ENCODE measurements around the gene LRRC25. TPM values are rescaled to one million over a fixed set of nuclear protein-coding genes. Genes with fewer than 3 reads are reported as not detected.
"Not testable (repeated sequence)": the region's sequence is repeated elsewhere in the genome, so short reads cannot be mapped to it uniquely, and the experiment has no call there.

LRRC25 gene
- total and polyA plus RNA-seq, 10 of the 15 experiments (the other 5 are each of a cell fraction or from before 2014, with no cell fraction given) = 0.38 to 2.9 (median 1.2) TPM

GRCh38 chr19:18349524-18350128 lies 47.8 kb downstream of the LRRC25 start (continued):
- TF ChIP-seq BACH1 (IDR thresholded peaks at IDR 0.05; ENCODE audit: borderline replicate concordance) (no peak), JUND (IDR thresholded peaks at IDR 0.05; ENCODE audit: low read depth, low read length) (no peak), POLR2AphosphoS2 (IDR thresholded peaks at IDR 0.05; ENCODE audit: low read depth, low read length) (no peak), IRF5 (IDR thresholded peaks at IDR 0.05; ENCODE audit: borderline replicate concordance) (no peak), RAD21 (IDR thresholded peaks at IDR 0.05; ENCODE audit: insufficient read depth, low read depth, low read length) (peak; percentile 88), ZBTB11 (CRISPR knock-in tag; IDR thresholded peaks at IDR 0.05) (no peak)

DNA sequence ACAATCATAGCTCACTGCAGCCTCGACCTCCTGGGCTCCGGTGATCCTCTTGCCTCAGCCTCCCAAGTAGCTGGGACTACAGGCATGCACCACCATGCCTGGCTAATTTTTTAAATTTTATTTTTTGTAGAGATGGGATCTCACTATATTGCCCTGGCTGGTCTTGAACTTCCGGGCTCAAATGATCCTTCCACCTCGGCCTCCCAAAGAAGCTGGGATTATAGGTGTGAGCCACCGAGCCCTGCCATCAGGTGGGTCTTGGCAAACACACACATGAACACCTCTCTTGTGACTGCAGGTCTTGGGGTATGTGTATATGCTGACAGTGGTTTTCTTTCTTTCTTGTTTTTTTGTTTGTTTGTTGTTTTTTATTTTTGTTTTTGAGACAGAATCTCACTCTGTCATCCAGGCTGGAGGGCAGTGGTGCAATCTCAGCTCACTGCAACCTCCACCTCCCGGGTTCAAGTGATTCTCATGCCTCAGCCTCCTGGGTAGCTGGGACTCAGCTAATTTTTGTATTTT lies 48.5 kb downstream of the LRRC25 start:
- 80% methylated on average over 6 of the region's 6 CpGs for WGBS (ENCODE audit: insufficient coverage, insufficient replicate concordance, low lambda C conversion rate, missing lambda C conversion rate)
- FAIRE-seq = not testable (repeated sequence)

More for the DNA sequence above, 48.5 kb downstream of the LRRC25 start:
- H3K4me3 ChIP-seq; in situ Hi-C loops (cut with MboI); H4K20me1 ChIP-seq (ENCODE audit: control insufficient read depth, insufficient read depth); H3K4me2 ChIP-seq (ENCODE audit: control insufficient read depth, insufficient read depth); H3K4me1 ChIP-seq (ENCODE audit: control insufficient read depth, insufficient read depth, low read length); DNase-seq (ENCODE audit: low read depth, low spot score); H2AFZ ChIP-seq (ENCODE audit: control insufficient read depth, low read depth, low read length); ATAC-seq; H3K27me3 ChIP-seq (replicated peaks in 1 of 2; ENCODE audit: control insufficient read depth in 2 of 2, insufficient read depth in 2 of 2, low read length in 1 of 2); H3K9ac ChIP-seq (ENCODE audit: control insufficient read depth, insufficient read depth, low read length); H3K79me2 ChIP-seq (ENCODE audit: control insufficient read depth, insufficient read depth, low read length); BruUV-seq (replicated peaks); H3K9me3 ChIP-seq (replicated peaks; ENCODE audit: control insufficient read depth, insufficient read depth, low read length); H3K27ac ChIP-seq (ENCODE audit: control insufficient read depth, insufficient read depth): not testable (repeated sequence)
- ChIA-PET CTCF (interaction anchor here (0.6 to 4.3 kb wide), 14 partner anchors 8 to 114 kb away, joined by 3 to 75 read pairs (median 6); no protein-coding TSS in a partner anchor), POLR2A (interaction anchor here (0.6 kb wide), 1 partner anchor 9 kb away, joined by 3 read pairs; no protein-coding TSS in a partner anchor), SMC1A (ENCODE audit: uncharacterized antibody, unreplicated experiment) (interaction anchor here (0.8 to 3.7 kb wide), 11 partner anchors 20 to 143 kb away, joined by 3 to 30 read pairs (median 4); no protein-coding TSS in a partner anchor), RAD21 (ENCODE audit: unreplicated experiment) (interaction anchor here (0.6 to 1.1 kb wide), 8 partner anchors 25 to 69 kb away, joined by 3 to 15 read pairs (median 3); no protein-coding TSS in a partner anchor)
- peaks cover 0 to 13% of the 10 kb centered on the region in 2 experiments; a peak in 1 of 4 replicates for H3K36me3 ChIP-seq (ENCODE audit: control insufficient read depth in 2 of 2, insufficient read depth in 2 of 2, low read length in 1 of 2)
- intact Hi-C loops (cut with micrococcal nuclease; ENCODE audit: unreplicated experiment) = loop anchor here (1.0 kb wide), 1 partner anchor 61 kb away; no protein-coding TSS in a partner anchor
